ENCODE measurements around the gene RHOH. TPM values are rescaled to one million over a fixed set of nuclear protein-coding genes. Genes with fewer than 3 reads are reported as not detected.

Gene RHOH
- total and polyA plus RNA-seq, 9 donors, result 0.31 to 3.2 (median 0.98) TPM

- H3K36me3 ChIP-seq, result no peaks in the 10 kb centered on the region
- intact Hi-C loops (cut with DNase I), result loop anchor here in 2 of 4 donors (10.0 kb wide), 2 partner anchors 152 to 172 kb away; no protein-coding TSS in a partner anchor
Observed at GRCh38 chr4:40152637-40153036, 44.2 kb upstream of the RHOH start.

GRCh38 chr4:40157436-40157835 lies 39.4 kb upstream of the RHOH start:
- Histone ChIP-seq H3K36me3 (no peaks in the 10 kb centered on the region), H3K27ac (no peak overlapping the region), H3K27me3 (no peaks in the 10 kb centered on the region), H3K4me1 (ENCODE audit: insufficient read depth) (no peaks in the 10 kb centered on the region), H3K9me3 (no peaks in the 10 kb centered on the region), H3K4me3 (no peak overlapping the region)
- no peak for DNase-seq
- intact Hi-C loops (cut with DNase I), result loop anchor here in 3 of 4 donors (5.0 to 10.0 kb wide), 3 partner anchors 147 to 167 kb away; no protein-coding TSS in a partner anchor
- 94 to 95% (median 94%) methylated on average over 4 of the region's 4 CpGs for WGBS, 3 donors
- TF ChIP-seq CTCF (IDR thresholded peaks at IDR 0.05) (no peak), EP300 (IDR thresholded peaks at IDR 0.05) (no peak), POLR2A (IDR thresholded peaks at IDR 0.05) (no peak)

More at GRCh38 chr4:40152637-40153036, 44.2 kb upstream of the RHOH start:
- TF ChIP-seq POLR2A (IDR thresholded peaks at IDR 0.05), result no peak
- no peak for TF ChIP-seq EP300 (IDR thresholded peaks at IDR 0.05)
- Histone ChIP-seq H3K4me3 (no peak overlapping the region), H3K4me1 (ENCODE audit: insufficient read depth) (no peaks in the 10 kb centered on the region), H3K9me3 (no peaks in the 10 kb centered on the region), H3K27me3 (no peaks in the 10 kb centered on the region), H3K27ac (no peak overlapping the region)
- DNase-seq, result no peak
- 85 to 88% (median 87%) methylated on average over 4 of the region's 4 CpGs for WGBS, 3 donors

GRCh38 chr4:40160258-40160657 lies 36.6 kb upstream of the RHOH start:
- no peak for DNase-seq
- Histone ChIP-seq H3K4me3 (no peak overlapping the region), H3K4me1 (ENCODE audit: insufficient read depth) (no peaks in the 10 kb centered on the region), H3K27me3 (no peaks in the 10 kb centered on the region), H3K36me3 (no peaks in the 10 kb centered on the region), H3K27ac (no peak overlapping the region), H3K9me3 (no peaks in the 10 kb centered on the region)
- intact Hi-C loops (cut with DNase I), result no loop called here
- TF ChIP-seq EP300 (IDR thresholded peaks at IDR 0.05), result no peak
- no peak for TF ChIP-seq POLR2A (IDR thresholded peaks at IDR 0.05)
- no peak for TF ChIP-seq CTCF (IDR thresholded peaks at IDR 0.05)
- WGBS, 3 donors, result 96 to 98% (median 97%) methylated on average over 9 of the region's 9 CpGs

GRCh38 chr4:40164459-40164858 lies 32.4 kb upstream of the RHOH start:
- TF ChIP-seq EP300 (IDR thresholded peaks at IDR 0.05) (no peak), CTCF (IDR thresholded peaks at IDR 0.05) (no peak), POLR2A (IDR thresholded peaks at IDR 0.05) (no peak)
- no peak overlapping the region for H3K4me3 ChIP-seq
- no peak overlapping the region for H3K27ac ChIP-seq
- WGBS, 3 donors, result 88 to 91% (median 88%) methylated on average over 3 of the region's 3 CpGs
- no peak for DNase-seq
- H3K36me3 ChIP-seq, result no peaks in the 10 kb centered on the region
- H3K4me1 ChIP-seq (ENCODE audit: insufficient read depth), result no peaks in the 10 kb centered on the region
- peaks cover 0 to 6% of the 10 kb centered on the region in 2 donors for H3K9me3 ChIP-seq
- H3K27me3 ChIP-seq, result no peaks in the 10 kb centered on the region
- intact Hi-C loops (cut with DNase I), result no loop called here

- TF ChIP-seq EP300 (IDR thresholded peaks at IDR 0.05), result no peak
- TF ChIP-seq POLR2A (IDR thresholded peaks at IDR 0.05), result no peak
- TF ChIP-seq CTCF (IDR thresholded peaks at IDR 0.05), result no peak
- WGBS, 3 donors, result 89 to 100% (median 98%) methylated on average over 1 of the region's 1 CpG
- no peak for DNase-seq
- Histone ChIP-seq H3K9me3 (peaks cover 0 to 6% of the 10 kb centered on the region in 2 donors), H3K27me3 (no peaks in the 10 kb centered on the region), H3K27ac (no peak overlapping the region), H3K4me1 (ENCODE audit: insufficient read depth) (no peaks in the 10 kb centered on the region), H3K4me3 (no peak overlapping the region), H3K36me3 (no peaks in the 10 kb centered on the region)
- intact Hi-C loops (cut with DNase I), result no loop called here
Observed at GRCh38 chr4:40165916-40166315, 30.9 kb upstream of the RHOH start.

Measured in ovary (tissue), 9 donors.